Stimulated activated CD8-positive, alpha-beta memory T cell treated with anti-CD3 and anti-CD28 coated beads, Interleukin-2, amount 100 ng/mL, for 1 hour (primary cell): ENCODE results near the gene CDK8.

Source experiments
- DNase-seq, 2 donors: peaks; one replicate each; pipeline ENCODE4 v3.0.0-alpha.2; 2020; ENCODE audit warnings: low read depth in 2 of 2

CDK8 gene

DNA sequence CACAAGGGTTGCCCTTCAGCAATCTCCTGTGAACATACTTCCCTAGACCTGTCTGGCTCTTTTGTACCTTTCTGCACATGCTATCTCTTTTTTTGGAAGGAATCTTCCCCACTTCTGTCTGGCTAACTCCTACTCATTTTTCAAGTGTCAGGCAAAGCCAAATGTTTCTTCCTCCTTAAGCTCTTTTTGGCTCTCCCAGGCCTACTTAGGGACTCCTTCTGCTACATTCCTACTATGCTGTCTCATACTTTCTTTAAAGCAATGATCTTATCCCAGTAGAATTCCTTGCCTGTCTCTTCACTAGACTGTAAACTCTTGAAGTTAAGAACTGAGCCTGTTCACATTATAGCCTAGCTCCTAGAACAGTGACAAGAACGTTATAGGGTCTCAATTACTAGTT is 188.6 kb downstream of the CDK8 start:
- no peak for DNase-seq

DNA sequence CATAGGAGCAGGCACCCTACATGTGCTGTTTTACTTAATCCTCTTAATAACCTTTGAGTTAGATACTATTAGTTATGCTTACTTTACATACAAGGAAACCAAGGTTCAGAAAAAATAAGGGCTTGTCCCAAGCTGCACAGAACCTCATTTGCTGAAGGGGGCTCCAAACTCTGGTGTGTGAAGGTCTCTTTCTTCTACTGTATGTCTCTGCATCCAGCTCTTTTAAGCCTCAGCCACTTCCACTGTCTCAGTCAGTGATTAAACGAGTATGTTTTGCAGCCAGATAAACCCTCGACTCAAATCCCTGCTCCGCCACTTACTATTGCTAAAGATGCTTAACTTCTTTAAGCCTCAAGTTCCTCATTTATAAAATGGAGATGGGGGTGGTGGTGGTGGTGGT is 191.2 kb downstream of the CDK8 start:
- no peak for DNase-seq

DNA sequence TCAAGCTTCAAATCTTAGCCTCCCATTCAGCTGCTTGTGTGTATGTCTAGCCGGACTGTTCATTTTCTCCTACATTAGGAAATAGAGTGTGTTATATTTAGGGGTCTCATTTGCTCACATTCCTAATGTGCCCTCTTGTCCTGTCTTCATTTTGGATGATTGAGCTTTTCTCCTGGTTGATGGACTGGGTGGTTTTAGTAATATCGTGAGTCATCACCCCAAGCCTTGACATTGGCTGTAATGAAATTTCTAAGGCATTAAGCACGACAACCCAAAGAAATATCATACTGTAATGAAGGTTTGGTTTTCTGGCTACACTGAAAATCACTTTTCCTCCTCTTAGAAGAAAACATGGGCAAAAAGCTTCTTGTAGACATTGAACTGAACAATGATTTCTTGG is 192.8 kb downstream of the CDK8 start:
- no peak for DNase-seq

DNA sequence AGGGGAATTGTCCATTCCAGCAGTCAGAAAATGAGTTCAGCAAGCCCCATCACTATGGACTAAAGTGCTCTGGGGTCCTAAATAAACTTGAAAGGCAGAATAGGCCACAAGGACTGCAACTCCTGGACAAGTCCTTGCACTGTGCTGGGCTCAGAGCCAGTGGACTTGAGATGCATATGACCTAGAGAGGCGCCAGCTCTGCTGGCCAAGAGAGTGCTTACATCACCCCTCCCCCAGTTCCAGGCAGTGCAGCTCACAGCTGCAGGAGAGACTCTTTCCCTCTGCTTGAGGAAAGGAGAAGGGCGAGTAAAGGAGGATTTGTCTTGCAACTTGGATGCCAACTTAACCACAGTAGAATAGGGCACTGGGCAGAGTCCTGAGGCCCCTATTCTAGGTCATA is 194.1 kb downstream of the CDK8 start:
- no peak for DNase-seq

DNA sequence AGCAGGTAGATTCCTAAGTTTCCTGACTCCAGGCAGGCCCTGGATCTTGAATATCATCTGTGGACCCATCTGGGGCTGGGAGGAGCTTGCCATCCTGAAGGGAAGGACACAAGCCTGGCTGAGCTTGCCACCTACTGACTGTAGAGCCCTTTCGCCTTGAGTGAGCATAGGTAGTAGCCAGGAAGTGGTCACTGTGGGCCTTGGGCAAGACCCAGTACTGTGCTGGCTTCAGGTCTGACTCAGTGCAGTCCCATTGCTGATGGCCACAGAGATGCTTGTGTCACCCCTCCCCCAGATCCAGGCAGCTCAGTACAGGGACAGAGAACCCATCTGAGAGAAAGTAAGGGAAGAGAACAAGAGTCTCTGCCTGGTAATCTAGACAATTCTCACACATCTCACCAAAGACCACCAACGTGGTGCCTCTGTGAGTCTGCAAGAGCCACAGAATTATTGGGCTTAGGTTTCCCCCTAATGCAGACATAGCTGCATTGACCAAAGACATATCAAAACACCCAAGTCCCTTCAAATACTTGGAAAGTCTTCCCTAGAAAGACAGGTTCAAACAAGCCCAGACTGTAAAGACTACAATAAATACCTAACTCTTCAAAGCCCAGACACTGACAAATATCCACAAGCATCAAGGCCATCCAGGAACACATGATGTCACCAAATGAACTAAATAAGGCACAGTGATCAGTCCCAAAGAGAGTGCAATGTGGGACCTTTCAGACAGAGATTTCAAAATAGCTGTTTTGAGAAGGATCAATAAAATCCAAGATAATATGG is 195.3 kb downstream of the CDK8 start:
- DNase-seq, result no peak
